ENCODE data around the gene TECPR2.

- no peak for TF ChIP-seq PBX3 (IDR thresholded peaks at IDR 0.05; ENCODE audit: insufficient replicate concordance, low read depth, low read length)
- no peak for TF ChIP-seq TCF12 (IDR thresholded peaks at IDR 0.05; ENCODE audit: low read depth, low read length)
- TF ChIP-seq SRF (IDR thresholded peaks at IDR 0.05; ENCODE audit: low read depth in 2 of 2, low read length in 2 of 2) = no peak
- no peak for TF ChIP-seq TAF1 (IDR thresholded peaks at IDR 0.05; ENCODE audit: borderline replicate concordance, low read depth, low read length)
- TF ChIP-seq, protein P1, sequence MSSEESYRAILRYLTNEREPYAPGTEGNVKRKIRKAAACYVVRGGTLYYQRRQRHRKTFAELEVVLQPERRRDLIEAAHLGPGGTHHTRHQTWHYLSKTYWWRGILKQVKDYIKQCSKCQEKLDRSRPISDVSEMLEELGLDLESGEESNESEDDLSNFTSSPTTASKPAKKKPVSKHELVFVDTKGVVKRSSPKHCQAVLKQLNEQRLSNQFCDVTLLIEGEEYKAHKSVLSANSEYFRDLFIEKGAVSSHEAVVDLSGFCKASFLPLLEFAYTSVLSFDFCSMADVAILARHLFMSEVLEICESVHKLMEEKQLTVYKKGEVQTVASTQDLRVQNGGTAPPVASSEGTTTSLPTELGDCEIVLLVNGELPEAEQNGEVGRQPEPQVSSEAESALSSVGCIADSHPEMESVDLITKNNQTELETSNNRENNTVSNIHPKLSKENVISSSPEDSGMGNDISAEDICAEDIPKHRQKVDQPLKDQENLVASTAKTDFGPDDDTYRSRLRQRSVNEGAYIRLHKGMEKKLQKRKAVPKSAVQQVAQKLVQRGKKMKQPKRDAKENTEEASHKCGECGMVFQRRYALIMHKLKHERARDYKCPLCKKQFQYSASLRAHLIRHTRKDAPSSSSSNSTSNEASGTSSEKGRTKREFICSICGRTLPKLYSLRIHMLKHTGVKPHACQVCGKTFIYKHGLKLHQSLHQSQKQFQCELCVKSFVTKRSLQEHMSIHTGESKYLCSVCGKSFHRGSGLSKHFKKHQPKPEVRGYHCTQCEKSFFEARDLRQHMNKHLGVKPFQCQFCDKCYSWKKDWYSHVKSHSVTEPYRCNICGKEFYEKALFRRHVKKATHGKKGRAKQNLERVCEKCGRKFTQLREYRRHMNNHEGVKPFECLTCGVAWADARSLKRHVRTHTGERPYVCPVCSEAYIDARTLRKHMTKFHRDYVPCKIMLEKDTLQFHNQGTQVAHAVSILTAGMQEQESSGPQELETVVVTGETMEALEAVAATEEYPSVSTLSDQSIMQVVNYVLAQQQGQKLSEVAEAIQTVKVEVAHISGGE (CRISPR knock-in tag; IDR thresholded peaks at IDR 0.05) = no peak
- TF ChIP-seq, protein P2, sequence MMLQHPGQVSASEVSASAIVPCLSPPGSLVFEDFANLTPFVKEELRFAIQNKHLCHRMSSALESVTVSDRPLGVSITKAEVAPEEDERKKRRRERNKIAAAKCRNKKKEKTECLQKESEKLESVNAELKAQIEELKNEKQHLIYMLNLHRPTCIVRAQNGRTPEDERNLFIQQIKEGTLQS (IDR thresholded peaks at IDR 0.05; ENCODE audit: borderline replicate concordance, extremely low read depth, low read depth, low read length) = no peak
- TF ChIP-seq CBX5 (IDR thresholded peaks at IDR 0.05; ENCODE audit: low read depth) = no peak
- no peak for TF ChIP-seq POLR2A (IDR thresholded peaks at IDR 0.05; ENCODE audit: low read depth, low read length)
- TF ChIP-seq CBFB (IDR thresholded peaks at IDR 0.05; ENCODE audit: low read depth) = no peak
- TF ChIP-seq NRF1 (conservative IDR thresholded peaks at IDR 0.05; ENCODE audit: low read depth, low read length) = no peak
- TF ChIP-seq RFX5 (IDR thresholded peaks at IDR 0.05; ENCODE audit: low read depth, low read length) = 0 out of 2 replicates have a peak, but pooled peaks have one; percentile 11
These were observed 162.6 kb downstream of the TECPR2 start for GRCh38 chr14:102525219-102525928.

Measured in GM12878 (cell line).